HL-60 (cell line): ENCODE data around the gene IL32.

ENCODE experiments used
- CTCF ChIP-seq: IDR thresholded peaks from one replicate; pipeline ENCODE4 v1.5.1; 2011; ENCODE audit warnings: low read length, control low read depth, inconsistent platforms; ENCODE audit not compliant: insufficient read depth
- SPI1 ChIP-seq: IDR thresholded peaks from 2 replicates; pipeline ENCODE4 v1.6.1; 2012; ENCODE audit warnings: low read depth, mild to moderate bottlenecking, borderline replicate concordance
- TF ChIP-seq, protein P1 (sequence below): IDR thresholded peaks from 2 replicates; pipeline ENCODE4 v1.6.1; 2012; ENCODE audit warnings: low read depth; ENCODE audit not compliant: insufficient replicate concordance

DNA sequence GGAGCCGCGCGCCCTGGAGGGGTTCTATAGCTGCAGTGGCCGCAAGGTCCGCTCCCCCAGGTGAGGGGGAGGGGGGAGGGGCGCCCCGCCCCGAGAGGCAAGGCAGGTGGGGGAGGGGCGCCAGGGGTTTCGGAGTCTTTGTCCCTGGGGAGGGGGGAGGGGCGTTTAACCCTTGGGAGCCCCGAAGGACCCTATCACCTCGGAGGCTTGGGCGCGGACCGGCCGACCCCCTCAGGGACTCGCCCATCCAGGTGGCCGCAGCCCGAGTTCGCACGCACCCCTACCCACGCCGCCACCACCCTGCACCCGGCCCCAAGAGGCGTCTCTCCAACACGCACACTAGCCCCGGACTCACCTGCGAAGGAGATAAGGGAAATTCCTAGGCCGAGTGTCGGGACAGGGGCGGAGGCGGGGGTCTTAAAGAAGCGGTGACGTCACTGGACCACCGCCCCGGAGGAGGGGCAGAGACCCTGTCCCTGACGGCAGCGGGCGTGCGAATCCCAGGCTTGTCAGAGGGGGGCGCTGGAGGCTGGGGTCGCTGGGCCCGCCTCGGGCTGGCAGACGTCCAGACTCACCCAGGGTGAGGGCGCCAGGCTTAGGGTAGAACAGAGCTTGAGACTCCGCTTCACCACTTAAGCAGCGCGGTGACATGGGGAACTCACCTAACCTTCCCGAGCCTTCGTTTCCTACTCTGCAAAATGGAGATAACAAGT, 47.5 kb upstream of the IL32 start, which contains the start of gene CLDN6:
- TF ChIP-seq CTCF (no peak), SPI1 (no peak)
- TF ChIP-seq, protein P1, sequence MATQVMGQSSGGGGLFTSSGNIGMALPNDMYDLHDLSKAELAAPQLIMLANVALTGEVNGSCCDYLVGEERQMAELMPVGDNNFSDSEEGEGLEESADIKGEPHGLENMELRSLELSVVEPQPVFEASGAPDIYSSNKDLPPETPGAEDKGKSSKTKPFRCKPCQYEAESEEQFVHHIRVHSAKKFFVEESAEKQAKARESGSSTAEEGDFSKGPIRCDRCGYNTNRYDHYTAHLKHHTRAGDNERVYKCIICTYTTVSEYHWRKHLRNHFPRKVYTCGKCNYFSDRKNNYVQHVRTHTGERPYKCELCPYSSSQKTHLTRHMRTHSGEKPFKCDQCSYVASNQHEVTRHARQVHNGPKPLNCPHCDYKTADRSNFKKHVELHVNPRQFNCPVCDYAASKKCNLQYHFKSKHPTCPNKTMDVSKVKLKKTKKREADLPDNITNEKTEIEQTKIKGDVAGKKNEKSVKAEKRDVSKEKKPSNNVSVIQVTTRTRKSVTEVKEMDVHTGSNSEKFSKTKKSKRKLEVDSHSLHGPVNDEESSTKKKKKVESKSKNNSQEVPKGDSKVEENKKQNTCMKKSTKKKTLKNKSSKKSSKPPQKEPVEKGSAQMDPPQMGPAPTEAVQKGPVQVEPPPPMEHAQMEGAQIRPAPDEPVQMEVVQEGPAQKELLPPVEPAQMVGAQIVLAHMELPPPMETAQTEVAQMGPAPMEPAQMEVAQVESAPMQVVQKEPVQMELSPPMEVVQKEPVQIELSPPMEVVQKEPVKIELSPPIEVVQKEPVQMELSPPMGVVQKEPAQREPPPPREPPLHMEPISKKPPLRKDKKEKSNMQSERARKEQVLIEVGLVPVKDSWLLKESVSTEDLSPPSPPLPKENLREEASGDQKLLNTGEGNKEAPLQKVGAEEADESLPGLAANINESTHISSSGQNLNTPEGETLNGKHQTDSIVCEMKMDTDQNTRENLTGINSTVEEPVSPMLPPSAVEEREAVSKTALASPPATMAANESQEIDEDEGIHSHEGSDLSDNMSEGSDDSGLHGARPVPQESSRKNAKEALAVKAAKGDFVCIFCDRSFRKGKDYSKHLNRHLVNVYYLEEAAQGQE: no peak
